EH (cell line): ENCODE results near the gene IL17B.

Experiments used
- DNase-seq: peaks from one replicate; pipeline ENCODE4 v3.0.0-alpha.2; 2015; ENCODE audit warnings: low read depth

IL17B gene

GRCh38 chr5:149358294-149358651 lies 20.8 kb downstream of the IL17B start:
- DNase-seq, result peak; percentile 31

GRCh38 chr5:149357370-149358293 lies 21.5 kb downstream of the IL17B start, which contains the start of gene PCYOX1L:
TSS of gene PCYOX1L (plus strand) at chr5:149358046. CDS start at chr5:149358069, 23 bp downstream.
- DNase-seq, result peak; percentile 97

- DNase-seq, result no peak
Measured at GRCh38 chr5:149356391-149356790, 22.7 kb downstream of the IL17B start.

- no peak for DNase-seq
Measured at GRCh38 chr5:149355688-149356087, 23.4 kb downstream of the IL17B start.

GRCh38 chr5:149353911-149354310 lies 25.2 kb downstream of the IL17B start:
- DNase-seq, result no peak

- no peak for DNase-seq
Measured at GRCh38 chr5:149352169-149352568, 26.9 kb downstream of the IL17B start.

GRCh38 chr5:149349382-149349781 lies 29.7 kb downstream of the IL17B start:
- DNase-seq, result no peak

GRCh38 chr5:149348518-149348917 lies 30.6 kb downstream of the IL17B start:
- no peak for DNase-seq

- DNase-seq, result peak; percentile 59
Measured at GRCh38 chr5:149345892-149346222, 33.2 kb downstream of the IL17B start.

- DNase-seq, result peak; percentile 98
Measured at GRCh38 chr5:149345147-149345891, 33.8 kb downstream of the IL17B start, which contains the start of gene GRPEL2. TSS of gene GRPEL2 (plus strand) at chr5:149345499. CDS start at chr5:149345540, 41 bp downstream.

GRCh38 chr5:149344151-149344550 lies 34.9 kb downstream of the IL17B start:
- no peak for DNase-seq

GRCh38 chr5:149341876-149342275 lies 37.2 kb downstream of the IL17B start:
- no peak for DNase-seq

GRCh38 chr5:149340920-149341319 lies 38.2 kb downstream of the IL17B start:
- DNase-seq, result no peak

GRCh38 chr5:149338364-149338763 lies 40.7 kb downstream of the IL17B start:
- no peak for DNase-seq

GRCh38 chr5:149337736-149338135 lies 41.4 kb downstream of the IL17B start:
- no peak for DNase-seq

GRCh38 chr5:149333711-149334443 lies 45.2 kb downstream of the IL17B start:
- peak; percentile 60 for DNase-seq

GRCh38 chr5:149328177-149328576 lies 50.9 kb downstream of the IL17B start:
- DNase-seq, result no peak

GRCh38 chr5:149326611-149327010 lies 52.5 kb downstream of the IL17B start:
- no peak for DNase-seq

GRCh38 chr5:149325894-149326293 lies 53.2 kb downstream of the IL17B start:
- DNase-seq, result no peak

GRCh38 chr5:149325166-149325735 lies 53.8 kb downstream of the IL17B start:
- DNase-seq, result peak; percentile 61

GRCh38 chr5:149324641-149325040 lies 54.5 kb downstream of the IL17B start:
- no peak for DNase-seq
